PFSK-1 (cell line): Measurements from ENCODE around the gene FOCAD.

Experiments
- REST ChIP-seq, 2 experiments: IDR thresholded peaks; 2 replicates each; pipeline versions ENCODE4 v1.6.1 to v1.8.0; 2011 to 2012; ENCODE audit warnings: low read depth in 2 of 2, low read length in 2 of 2, control low read depth in 1 of 2, inconsistent platforms in 1 of 2, mild to moderate bottlenecking in 1 of 2, moderate library complexity in 1 of 2; ENCODE audit not compliant: insufficient read depth in 1 of 2
- SIN3A ChIP-seq: IDR thresholded peaks from 2 replicates; pipeline ENCODE4 v1.6.1; 2012; ENCODE audit warnings: mild to moderate bottlenecking, low read length, moderate library complexity, borderline replicate concordance; ENCODE audit not compliant: insufficient read depth

GRCh38 chr9:20671635-20672034 is 12.4 kb upstream of the FOCAD start:
- no peak for TF ChIP-seq REST (IDR thresholded peaks at IDR 0.05; ENCODE audit: insufficient read depth in 1 of 2, low read depth in 2 of 2, low read length in 2 of 2)
- no peak for TF ChIP-seq SIN3A
